ENCODE measurements around the gene HSD17B12.

GRCh38 chr11:43784866-43785265 lies 104.3 kb downstream of the HSD17B12 start:
- TF ChIP-seq CTCF (IDR thresholded peaks at IDR 0.05) (no peak), POLR2A (IDR thresholded peaks at IDR 0.05) (no peak), POLR2AphosphoS5 (IDR thresholded peaks at IDR 0.05) (no peak)

Measured in breast epithelium (tissue), 3 donors.